SK-N-SH treated with all-trans-retinoic acid at 6 μM for 48 hours (cell line): ENCODE data around the gene LGALS7B.

ENCODE experiments used
- ATAC-seq: fragments of 200-7000 bp; cut with Tn5 transposase; 3 replicates; pipeline ENCODE4 v1.9.1; 2020; ENCODE audit warnings: mild to moderate bottlenecking, moderate library complexity
- ARNTL ChIP-seq: fragments of 450-650 bp; formaldehyde crosslinking; IDR thresholded peaks from 2 replicates; pipeline ENCODE4 v1.5.0; 2020; ENCODE audit warnings: low read depth, mild to moderate bottlenecking, moderate library complexity, borderline replicate concordance
- BACH2 ChIP-seq: fragments of 250-450 bp; sonication (Bioruptor Pico); IDR thresholded peaks from 2 replicates; pipeline ENCODE4 v1.9.0; 2021; ENCODE audit warnings: mild to moderate bottlenecking, borderline replicate concordance
- CREB5 ChIP-seq: fragments of 250-450 bp; sonication (Bioruptor Pico); IDR thresholded peaks from 2 replicates; pipeline ENCODE4 v1.5.1; 2020; ENCODE audit warnings: low read depth, mild to moderate bottlenecking, moderate library complexity
- CSDC2 ChIP-seq: fragments of 250-450 bp; sonication (Bioruptor Pico); IDR thresholded peaks from 2 replicates; pipeline ENCODE4 v1.5.0; 2020; ENCODE audit warnings: mild to moderate bottlenecking, moderate library complexity
- CSRNP3 ChIP-seq: fragments of 250-450 bp; sonication (Bioruptor Pico); IDR thresholded peaks from 2 replicates; pipeline ENCODE4 v1.5.1; 2021; ENCODE audit warnings: mild to moderate bottlenecking, moderate library complexity
- GLIS3 ChIP-seq: fragments of 250-450 bp; sonication (Bioruptor Pico); IDR thresholded peaks from 2 replicates; pipeline ENCODE4 v1.5.0; 2020; ENCODE audit warnings: mild to moderate bottlenecking, moderate library complexity
- ISL1 ChIP-seq: fragments of 250-450 bp; sonication (Bioruptor Pico); IDR thresholded peaks from 2 replicates; pipeline ENCODE4 v2.1.2; 2022; ENCODE audit warnings: mild to moderate bottlenecking, moderate library complexity
- OSR1 ChIP-seq: fragments of 250-450 bp; sonication (Bioruptor Pico); IDR thresholded peaks from 2 replicates; pipeline ENCODE4 v1.8.0; 2022; ENCODE audit warnings: moderate library complexity, mild to moderate bottlenecking, inconsistent platforms
- PATZ1 ChIP-seq: fragments of 250-450 bp; sonication (Bioruptor Pico); IDR thresholded peaks from 2 replicates; pipeline ENCODE4 v1.8.0; 2020; ENCODE audit warnings: mild to moderate bottlenecking, moderate library complexity, borderline replicate concordance
- POU6F1 ChIP-seq: fragments of 250-450 bp; sonication (Bioruptor Pico); IDR thresholded peaks from 2 replicates; pipeline ENCODE4 v1.8.0; 2021; ENCODE audit warnings: low read depth, mild to moderate bottlenecking, moderate library complexity, borderline replicate concordance
- PPARA ChIP-seq: fragments of 250-450 bp; sonication (Bioruptor Pico); IDR thresholded peaks from 2 replicates; pipeline ENCODE4 v1.5.0; 2020; ENCODE audit warnings: mild to moderate bottlenecking, borderline replicate concordance
- RARB ChIP-seq: fragments of 250-450 bp; sonication (Bioruptor Pico); IDR thresholded peaks from 2 replicates; pipeline ENCODE4 v1.8.0; 2021; ENCODE audit warnings: mild to moderate bottlenecking, moderate library complexity
- SNAI2 ChIP-seq: fragments of 250-450 bp; sonication (Bioruptor Pico); IDR thresholded peaks from 2 replicates; pipeline ENCODE4 v1.5.0; 2020; ENCODE audit warnings: mild to moderate bottlenecking, moderate library complexity
- TCF4 ChIP-seq: fragments of 250-450 bp; sonication (Bioruptor Pico); IDR thresholded peaks from 2 replicates; pipeline ENCODE4 v1.8.0; 2021; ENCODE audit warnings: mild to moderate bottlenecking, moderate library complexity, borderline replicate concordance
- TOX ChIP-seq: fragments of 250-450 bp; sonication (Bioruptor Pico); IDR thresholded peaks from 2 replicates; pipeline ENCODE4 v1.8.0; 2021; ENCODE audit warnings: mild to moderate bottlenecking, moderate library complexity, borderline replicate concordance
- TSHZ2 ChIP-seq: fragments of 250-450 bp; sonication (Bioruptor Pico); IDR thresholded peaks from 2 replicates; pipeline ENCODE4 v1.5.0; 2020; ENCODE audit warnings: mild to moderate bottlenecking, moderate library complexity
- ZC3H10 ChIP-seq: fragments of 250-450 bp; sonication (Bioruptor Pico); IDR thresholded peaks from 2 replicates; pipeline ENCODE4 v1.5.1; 2021; ENCODE audit warnings: mild to moderate bottlenecking, moderate library complexity
- ZFP3 ChIP-seq: fragments of 250-450 bp; sonication (Bioruptor Pico); IDR thresholded peaks from 2 replicates; pipeline ENCODE4 v1.5.0; 2020; ENCODE audit warnings: mild to moderate bottlenecking, moderate library complexity
- ZFP30 ChIP-seq: fragments of 450-650 bp; formaldehyde crosslinking; IDR thresholded peaks from 2 replicates; pipeline ENCODE4 v1.5.0; 2022; ENCODE audit warnings: mild to moderate bottlenecking, moderate library complexity
- ZNF565 ChIP-seq: fragments of 450-650 bp; formaldehyde crosslinking; conservative IDR thresholded peaks from 2 replicates; pipeline ENCODE4 v1.5.0; 2020; ENCODE audit warnings: low read depth, mild to moderate bottlenecking, moderate library complexity
- ZNF70 ChIP-seq: fragments of 450-650 bp; formaldehyde crosslinking; IDR thresholded peaks from 2 replicates; pipeline ENCODE4 v1.5.0; 2020; ENCODE audit warnings: mild to moderate bottlenecking, moderate library complexity
- ZNF8 ChIP-seq: fragments of 450-650 bp; formaldehyde crosslinking; IDR thresholded peaks from 2 replicates; pipeline ENCODE4 v1.5.0; 2020; ENCODE audit warnings: mild to moderate bottlenecking, moderate library complexity

Gene LGALS7B

GRCh38 chr19:38801359-38802095, 12.5 kb downstream of the LGALS7B start:
- no peak for ATAC-seq
- no peak for TF ChIP-seq CREB5 (CRISPR knock-in tag)
- TF ChIP-seq PPARA = no peak
- TF ChIP-seq ZFP30 = no peak
- TF ChIP-seq ZFP3 = no peak
- no peak for TF ChIP-seq CSDC2 (CRISPR knock-in tag)
- no peak for TF ChIP-seq OSR1 (CRISPR knock-in tag)
- TF ChIP-seq ARNTL = no peak
- TF ChIP-seq ZNF565 (CRISPR knock-in tag) = no peak
- TF ChIP-seq TCF4 (CRISPR knock-in tag) = no peak
- no peak for TF ChIP-seq ZNF70
- no peak for TF ChIP-seq SNAI2
- TF ChIP-seq CSRNP3 (CRISPR knock-in tag) = no peak
- TF ChIP-seq RARB (CRISPR knock-in tag) = no peak
- no peak for TF ChIP-seq POU6F1 (CRISPR knock-in tag)
- no peak for TF ChIP-seq PATZ1 (CRISPR knock-in tag)
- TF ChIP-seq ISL1 (CRISPR knock-in tag) = no peak
- TF ChIP-seq, all 23 proteins: peak for 0

GRCh38 chr19:38803543-38803942, 14.5 kb downstream of the LGALS7B start:
- TF ChIP-seq TOX = no peak
- TF ChIP-seq CREB5 (CRISPR knock-in tag) = no peak
- TF ChIP-seq BACH2 (CRISPR knock-in tag) = no peak
- TF ChIP-seq ZC3H10 = no peak
- TF ChIP-seq TCF4 (CRISPR knock-in tag) = no peak
- TF ChIP-seq ZNF565 (CRISPR knock-in tag) = no peak
- TF ChIP-seq PPARA = no peak
- TF ChIP-seq ZNF8 (CRISPR knock-in tag) = no peak
- TF ChIP-seq ISL1 (CRISPR knock-in tag) = no peak
- no peak for TF ChIP-seq POU6F1 (CRISPR knock-in tag)
- no peak for TF ChIP-seq SNAI2
- TF ChIP-seq ARNTL = no peak
- no peak for TF ChIP-seq GLIS3 (CRISPR knock-in tag)
- no peak for TF ChIP-seq ZFP3
- TF ChIP-seq ZNF70 = no peak
- TF ChIP-seq ZFP30 = no peak
- TF ChIP-seq TSHZ2 (CRISPR knock-in tag) = no peak
- no peak for TF ChIP-seq OSR1 (CRISPR knock-in tag)
- no peak for TF ChIP-seq RARB (CRISPR knock-in tag)
- ATAC-seq = no peak
